ENCODE results near the gene TMEM109. TPM values are rescaled to one million over a fixed set of nuclear protein-coding genes. Genes with fewer than 3 reads are reported as not detected.
"Not testable (repeated sequence)": the region's sequence is repeated elsewhere in the genome, so short reads cannot be mapped to it uniquely, and the experiment has no call there.

The TMEM109 gene
- total RNA-seq, 4 donors from 2014 or later: 66.7 to 115 (median 89.0) TPM

DNA sequence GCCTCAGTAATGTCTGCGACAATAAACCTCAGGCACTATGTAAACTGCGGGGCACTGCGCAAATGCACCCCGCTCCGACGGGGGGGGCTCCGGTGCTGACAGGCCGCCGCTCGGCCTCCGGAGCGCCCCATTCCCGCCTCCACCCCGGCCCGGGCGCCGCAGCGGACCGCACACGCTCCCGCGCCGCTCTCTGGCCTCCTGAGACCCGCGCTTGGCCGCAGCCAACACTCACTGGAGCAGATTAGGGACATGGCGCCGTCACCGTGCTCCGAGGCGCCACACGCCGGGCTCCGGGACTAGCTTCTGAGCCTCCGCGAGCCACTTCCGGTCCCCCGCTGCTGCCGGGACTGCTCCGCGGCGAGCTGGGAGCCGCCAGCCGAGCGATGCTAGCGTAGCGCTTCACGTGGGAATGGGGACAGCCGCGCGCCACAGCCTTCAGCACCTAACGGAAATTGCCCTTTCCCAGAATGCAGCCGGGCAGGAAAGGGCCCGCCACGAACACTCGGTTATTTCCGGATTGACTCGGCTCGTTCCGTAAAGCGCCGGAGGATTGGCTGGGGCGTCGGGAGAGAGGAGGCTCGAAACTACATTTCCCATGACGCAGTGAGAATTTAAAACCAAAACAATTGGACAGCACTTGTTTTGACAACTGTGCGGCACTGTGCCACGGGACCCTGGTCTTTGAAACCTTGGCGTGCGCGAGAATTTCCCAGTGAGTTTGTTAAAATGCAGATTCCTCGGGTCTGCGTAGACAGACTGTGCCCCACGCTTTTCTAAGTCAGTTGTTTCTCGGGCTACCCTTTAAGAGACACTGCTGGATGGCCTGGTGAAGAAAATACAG, 7.6 kb upstream of the TMEM109 start, which contains the start of gene PRPF19:
Gene PRPF19, minus strand, starts transcription at position 454 of the 841 bp plus-strand sequence. Its CDS starts 203 bp downstream, at position 251.
- DNase-seq: peak; percentile 60
- 0 to 1% methylated on average over 8 to 19 of the region's 75 CpGs for WGBS, 2 donors
- H3K27ac ChIP-seq: peak within 1 kb of the TSS; percentile 95 to 97 (median 96)
- peak in 3 of 4 donors; percentile 27 to 82 (median 60) for TF ChIP-seq POLR2A (IDR thresholded peaks at IDR 0.05)
- TF ChIP-seq, protein P1, sequence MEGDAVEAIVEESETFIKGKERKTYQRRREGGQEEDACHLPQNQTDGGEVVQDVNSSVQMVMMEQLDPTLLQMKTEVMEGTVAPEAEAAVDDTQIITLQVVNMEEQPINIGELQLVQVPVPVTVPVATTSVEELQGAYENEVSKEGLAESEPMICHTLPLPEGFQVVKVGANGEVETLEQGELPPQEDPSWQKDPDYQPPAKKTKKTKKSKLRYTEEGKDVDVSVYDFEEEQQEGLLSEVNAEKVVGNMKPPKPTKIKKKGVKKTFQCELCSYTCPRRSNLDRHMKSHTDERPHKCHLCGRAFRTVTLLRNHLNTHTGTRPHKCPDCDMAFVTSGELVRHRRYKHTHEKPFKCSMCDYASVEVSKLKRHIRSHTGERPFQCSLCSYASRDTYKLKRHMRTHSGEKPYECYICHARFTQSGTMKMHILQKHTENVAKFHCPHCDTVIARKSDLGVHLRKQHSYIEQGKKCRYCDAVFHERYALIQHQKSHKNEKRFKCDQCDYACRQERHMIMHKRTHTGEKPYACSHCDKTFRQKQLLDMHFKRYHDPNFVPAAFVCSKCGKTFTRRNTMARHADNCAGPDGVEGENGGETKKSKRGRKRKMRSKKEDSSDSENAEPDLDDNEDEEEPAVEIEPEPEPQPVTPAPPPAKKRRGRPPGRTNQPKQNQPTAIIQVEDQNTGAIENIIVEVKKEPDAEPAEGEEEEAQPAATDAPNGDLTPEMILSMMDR (IDR thresholded peaks at IDR 0.05): no peak
- H3K36me3 ChIP-seq: peaks cover 13 to 26% (median 16%) of the 10 kb centered on the region in 3 donors
- H3K4me3 ChIP-seq: peak within 1 kb of the TSS; percentile 77 to 98 (median 88)
- H3K27me3 ChIP-seq: no peaks in the 10 kb centered on the region
- no peaks in the 10 kb centered on the region for H3K9me3 ChIP-seq
- intact Hi-C loops (cut with DNase I): no loop called here
- H3K4me1 ChIP-seq: peaks cover 12 to 41% (median 21%) of the 10 kb centered on the region in 3 donors

DNA sequence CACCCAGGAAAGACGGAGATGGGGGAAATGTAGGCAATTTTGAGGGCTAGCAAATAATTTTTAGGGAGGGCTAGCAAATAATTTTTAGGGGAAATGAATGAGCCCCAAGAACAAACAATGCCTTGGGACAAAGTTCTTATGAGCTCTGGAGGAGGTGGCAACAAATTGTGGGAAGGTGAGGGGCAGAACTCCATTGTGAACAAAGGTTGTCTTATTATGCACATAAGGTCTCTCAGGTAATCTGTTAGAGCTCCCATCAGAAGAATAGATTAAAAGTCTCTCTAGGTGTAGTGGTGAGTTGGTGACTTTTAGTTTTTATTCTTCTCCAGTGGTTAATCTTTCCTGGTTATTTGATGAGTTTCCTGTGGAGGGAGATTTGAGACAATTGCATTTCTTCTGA, 5.2 kb upstream of the TMEM109 start:
- WGBS, 2 donors: 38 to 62% methylated on average over 1 of the region's 1 CpG
- Histone ChIP-seq H3K27me3 (no peaks in the 10 kb centered on the region), H3K36me3 (peaks cover 0 to 1% (median 0%) of the 10 kb centered on the region in 3 donors), H3K4me3 (no peak overlapping the region), H3K27ac (no peak overlapping the region), H3K4me1 (peaks cover 22 to 49% (median 28%) of the 10 kb centered on the region in 3 donors), H3K9me3 (no peaks in the 10 kb centered on the region)
- DNase-seq: no peak
- intact Hi-C loops (cut with DNase I): no loop called here
- TF ChIP-seq, protein P1 (IDR thresholded peaks at IDR 0.05): no peak
- TF ChIP-seq POLR2A (IDR thresholded peaks at IDR 0.05): no peak

DNA sequence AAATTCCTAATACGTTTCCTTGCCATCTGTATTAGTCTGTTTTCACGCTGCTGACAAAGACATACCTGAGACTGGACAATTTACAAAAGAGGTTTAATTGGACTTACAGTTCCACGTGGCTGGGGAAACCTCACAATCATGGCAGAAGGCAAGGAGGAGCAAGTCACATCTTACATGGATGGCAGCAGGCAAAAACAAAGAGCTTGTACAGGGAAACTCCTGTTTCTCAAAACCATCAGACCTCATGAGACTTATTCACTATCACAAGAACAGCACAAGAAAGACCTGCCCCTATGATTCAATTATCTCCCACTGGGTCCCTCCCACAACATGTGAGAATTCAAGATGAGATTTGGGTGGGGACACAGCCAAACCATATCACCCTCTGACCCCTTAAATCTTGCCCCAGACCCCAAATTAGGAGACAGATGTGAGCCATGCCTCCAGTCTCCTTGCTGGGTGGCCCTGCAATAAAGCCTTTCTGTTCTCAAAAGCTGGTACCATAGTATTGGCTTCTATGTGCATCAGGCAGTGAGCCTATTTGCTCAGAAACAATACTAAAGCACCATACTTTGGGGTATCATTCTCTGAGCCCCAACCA, 4.2 kb upstream of the TMEM109 start:
- 63 to 75% methylated on average over 3 of the region's 3 CpGs for WGBS, 2 donors
- H3K4me3 ChIP-seq; H3K9me3 ChIP-seq; DNase-seq; H3K27me3 ChIP-seq; H3K36me3 ChIP-seq; intact Hi-C loops (cut with DNase I): not testable (repeated sequence)
- H3K27ac ChIP-seq: peak overlapping the region in 1 of 4 donors; percentile 29
- H3K4me1 ChIP-seq: peaks cover 18 to 41% (median 18%) of the 10 kb centered on the region in 3 donors

DNA sequence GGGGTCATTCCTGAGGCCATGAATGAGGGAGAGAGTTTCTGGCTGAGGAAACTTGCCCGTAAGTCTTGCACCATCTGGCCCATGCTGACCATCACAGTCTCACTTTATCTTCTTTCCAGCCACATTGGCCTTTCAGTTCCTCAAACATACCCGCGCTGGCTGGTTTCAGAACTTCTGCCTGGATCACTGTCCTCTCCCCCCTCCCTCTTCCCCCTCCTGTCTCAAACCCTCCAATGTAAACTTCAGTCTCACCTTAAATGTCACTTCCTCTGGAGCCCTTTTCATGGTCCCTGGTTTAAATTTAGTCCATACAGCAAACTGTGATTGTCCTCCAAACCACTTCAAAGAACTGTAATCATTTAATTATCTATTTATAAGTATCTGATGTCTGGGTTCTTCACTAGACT, 3.7 kb upstream of the TMEM109 start:
- DNase-seq: no peak
- H3K4me1 ChIP-seq: peaks cover 13 to 41% (median 14%) of the 10 kb centered on the region in 3 donors
- no peak overlapping the region for H3K4me3 ChIP-seq
- TF ChIP-seq, protein P1 (IDR thresholded peaks at IDR 0.05): no peak
- TF ChIP-seq POLR2A (IDR thresholded peaks at IDR 0.05): no peak
- intact Hi-C loops (cut with DNase I): no loop called here
- H3K27me3 ChIP-seq: no peaks in the 10 kb centered on the region
- H3K9me3 ChIP-seq: no peaks in the 10 kb centered on the region
- no peaks in the 10 kb centered on the region for H3K36me3 ChIP-seq
- peak overlapping the region in 1 of 4 donors; percentile 29 for H3K27ac ChIP-seq
- WGBS, 2 donors: 58 to 65% methylated on average over 3 of the region's 3 CpGs

DNA sequence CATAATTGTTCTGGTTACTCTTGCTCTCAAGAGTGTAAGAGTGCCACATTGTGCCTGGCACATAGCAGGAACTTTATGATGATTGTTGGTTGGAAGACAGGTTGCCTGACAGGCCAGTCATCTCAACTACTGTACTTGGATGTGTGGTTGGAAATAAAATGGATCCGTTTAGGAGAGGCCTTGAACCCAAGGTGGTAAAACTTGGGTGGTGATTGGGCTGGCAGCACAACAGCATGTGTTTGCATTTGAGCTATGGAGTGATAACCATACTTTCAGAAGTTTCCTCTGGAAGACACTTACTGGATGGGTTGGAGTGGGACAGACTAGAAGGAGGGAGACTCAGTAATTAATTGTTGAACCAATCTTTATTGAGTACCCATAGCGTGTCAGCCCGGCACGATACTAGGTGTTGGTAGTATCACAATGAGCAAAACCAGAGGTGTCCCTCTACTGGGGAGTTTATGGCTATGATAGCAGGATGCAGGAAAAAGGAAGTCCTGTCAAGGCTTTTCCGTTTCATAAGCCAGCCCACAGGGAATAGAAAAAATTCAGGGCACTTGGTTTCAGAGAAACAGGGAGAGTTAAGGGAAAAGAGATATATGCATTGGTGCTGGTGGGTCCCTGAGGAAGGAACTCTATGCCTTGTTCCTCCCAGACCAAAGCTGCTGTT, 3.1 kb upstream of the TMEM109 start:
- Histone ChIP-seq H3K9me3 (no peaks in the 10 kb centered on the region), H3K27me3 (no peaks in the 10 kb centered on the region), H3K27ac (peak overlapping the region in 1 of 4 donors; percentile 25), H3K4me1 (peaks cover 12 to 41% (median 17%) of the 10 kb centered on the region in 3 donors), H3K36me3 (no peaks in the 10 kb centered on the region), H3K4me3 (no peak overlapping the region)
- intact Hi-C loops (cut with DNase I): no loop called here
- WGBS, 2 donors: 58 to 71% methylated on average over 5 of the region's 5 CpGs
- TF ChIP-seq, protein P1 (IDR thresholded peaks at IDR 0.05): peak in 1 of 6 experiments; percentile 6
- no peak for TF ChIP-seq POLR2A (IDR thresholded peaks at IDR 0.05)
- no peak for DNase-seq
